Fibroblast of lung (primary cell): ENCODE data around the gene PSMG4. TPM values are rescaled to one million over a fixed set of nuclear protein-coding genes. Genes with fewer than 3 reads are reported as not detected.

Source experiments
- DNase-seq, 2 donors: peaks; one replicate each; pipeline versions ENCODE4 v3.0.0 to v3.0.0-alpha.2; 2010; ENCODE audit warnings: low read depth in 2 of 2
- H2AFZ ChIP-seq: 2 replicates; pipeline ENCODE4 v1.5.1; 2012; ENCODE audit warnings: low read length, control low read depth, inconsistent platforms
- H3K27ac ChIP-seq: 2 replicates; pipeline ENCODE4 v1.5.1; 2011; ENCODE audit warnings: low read length, control low read depth; ENCODE audit not compliant: insufficient read depth
- H3K27me3 ChIP-seq: 2 replicates; pipeline ENCODE4 v1.5.1; 2011; ENCODE audit warnings: mild to moderate bottlenecking, low read length; ENCODE audit not compliant: control insufficient read depth, insufficient read depth
- H3K36me3 ChIP-seq: 2 replicates; pipeline ENCODE4 v1.5.1; 2011; ENCODE audit warnings: low read length; ENCODE audit not compliant: control insufficient read depth, insufficient read depth
- H3K4me1 ChIP-seq: 2 replicates; pipeline ENCODE4 v1.5.1; 2011; ENCODE audit warnings: low read length; ENCODE audit not compliant: control insufficient read depth, insufficient read depth; ENCODE audit errors: extremely low read depth
- H3K4me2 ChIP-seq: 2 replicates; pipeline ENCODE4 v1.5.1; 2011; ENCODE audit warnings: low read length, control low read depth; ENCODE audit not compliant: insufficient read depth; ENCODE audit errors: extremely low read depth
- H3K4me3 ChIP-seq, 4 experiments: fragments of 200-600 bp in 1 of 4; sonication (generic) in 1 of 4; replicated peaks in 1 of 4; 2 replicates each; pipeline ENCODE4 v1.5.1; 2011 to 2016; ENCODE audit warnings: low read length in 4 of 4, low read depth in 3 of 4, mild to moderate bottlenecking in 3 of 4, control low read depth in 2 of 4, inconsistent platforms in 1 of 4, mixed read lengths in 1 of 4; ENCODE audit not compliant: insufficient read depth in 1 of 4; ENCODE audit errors: control extremely low read depth in 1 of 4
- H3K79me2 ChIP-seq: 2 replicates; pipeline ENCODE4 v1.5.1; 2012; ENCODE audit warnings: mild to moderate bottlenecking, low read length, inconsistent platforms; ENCODE audit not compliant: control insufficient read depth, insufficient read depth
- H3K9ac ChIP-seq: 2 replicates; pipeline ENCODE4 v1.5.1; 2011; ENCODE audit warnings: mild to moderate bottlenecking, low read length, control low read depth; ENCODE audit not compliant: insufficient read depth
- H3K9me3 ChIP-seq: 2 replicates; pipeline ENCODE4 v1.5.1; 2012; ENCODE audit warnings: low read depth, low read length; ENCODE audit not compliant: control insufficient read depth, insufficient read depth
- H4K20me1 ChIP-seq: 2 replicates; pipeline ENCODE4 v1.5.1; 2011; ENCODE audit warnings: low read length; ENCODE audit not compliant: control insufficient read depth, insufficient read depth; ENCODE audit errors: extremely low read depth
- EZH2 ChIP-seq: IDR thresholded peaks from 2 replicates; pipeline ENCODE4 v1.5.1; 2012; ENCODE audit warnings: low read length, control low read depth, mild to moderate bottlenecking; ENCODE audit errors: missing control alignments
- polyA plus RNA-seq, 2 donors: library from polyadenylated mRNA; depleted of rRNA in 1 of 2; stranded (reverse) in 1 of 2; unstranded in 1 of 2; fragments of >200 nt; gene quantifications; 2 replicates each; pipeline ENCODE4 v1.2.1, GENCODE V29; 2011 to 2012; ENCODE audit warnings: missing spikeins in 1 of 2
- total RNA-seq: library from RNA; depleted of rRNA; stranded (reverse); fragments of >200 nt; gene quantifications from 2 replicates; pipeline ENCODE4 v1.2.1, GENCODE V29; 2014
- TF ChIP-seq, protein P1 (sequence below), 2 donors: IDR thresholded peaks in 1 of 2; conservative IDR thresholded peaks in 1 of 2; 1 replicate in 1 of 2; 2 replicates in 1 of 2; pipeline ENCODE4 v1.5.1; 2011 to 2012; ENCODE audit warnings: low read length in 2 of 2, control low read depth in 1 of 2, inconsistent platforms in 1 of 2, low read depth in 1 of 2, mild to moderate bottlenecking in 1 of 2

The PSMG4 gene
- total and polyA plus RNA-seq, 2 donors (not counting 1 experiment from before 2014, with no cell fraction given): 12.5 to 34.2 TPM

DNA sequence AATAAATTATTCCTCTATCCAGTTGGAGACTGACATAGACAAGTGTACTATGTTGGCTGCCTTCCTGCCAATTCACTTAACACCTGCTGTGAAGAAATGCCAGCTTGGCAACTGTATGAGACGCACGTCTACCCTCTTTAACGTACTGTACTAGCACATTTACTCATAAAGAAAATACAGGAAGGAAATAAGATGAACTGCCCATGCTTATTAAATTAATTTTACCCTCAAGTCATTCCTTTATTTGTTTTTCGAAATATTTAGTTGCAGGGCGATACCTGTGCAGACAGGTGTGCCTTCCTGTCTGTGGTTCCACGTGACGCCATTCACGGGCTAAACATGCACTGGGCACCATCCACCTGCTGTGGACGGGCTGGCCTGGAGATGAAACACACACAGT is 52.0 kb downstream of the PSMG4 start:
- H3K4me3 ChIP-seq: no peak overlapping the region
- H3K9ac ChIP-seq: no peak overlapping the region
- no peaks in the 10 kb centered on the region for H3K36me3 ChIP-seq
- DNase-seq: no peak
- no peaks in the 10 kb centered on the region for H3K27me3 ChIP-seq
- H3K27ac ChIP-seq: no peak overlapping the region
- no peaks in the 10 kb centered on the region for H3K4me1 ChIP-seq
- H3K9me3 ChIP-seq: no peaks in the 10 kb centered on the region
- H3K79me2 ChIP-seq: no peaks in the 10 kb centered on the region
- H2AFZ ChIP-seq: no peak overlapping the region
- no peak for TF ChIP-seq EZH2
- TF ChIP-seq, protein P1, sequence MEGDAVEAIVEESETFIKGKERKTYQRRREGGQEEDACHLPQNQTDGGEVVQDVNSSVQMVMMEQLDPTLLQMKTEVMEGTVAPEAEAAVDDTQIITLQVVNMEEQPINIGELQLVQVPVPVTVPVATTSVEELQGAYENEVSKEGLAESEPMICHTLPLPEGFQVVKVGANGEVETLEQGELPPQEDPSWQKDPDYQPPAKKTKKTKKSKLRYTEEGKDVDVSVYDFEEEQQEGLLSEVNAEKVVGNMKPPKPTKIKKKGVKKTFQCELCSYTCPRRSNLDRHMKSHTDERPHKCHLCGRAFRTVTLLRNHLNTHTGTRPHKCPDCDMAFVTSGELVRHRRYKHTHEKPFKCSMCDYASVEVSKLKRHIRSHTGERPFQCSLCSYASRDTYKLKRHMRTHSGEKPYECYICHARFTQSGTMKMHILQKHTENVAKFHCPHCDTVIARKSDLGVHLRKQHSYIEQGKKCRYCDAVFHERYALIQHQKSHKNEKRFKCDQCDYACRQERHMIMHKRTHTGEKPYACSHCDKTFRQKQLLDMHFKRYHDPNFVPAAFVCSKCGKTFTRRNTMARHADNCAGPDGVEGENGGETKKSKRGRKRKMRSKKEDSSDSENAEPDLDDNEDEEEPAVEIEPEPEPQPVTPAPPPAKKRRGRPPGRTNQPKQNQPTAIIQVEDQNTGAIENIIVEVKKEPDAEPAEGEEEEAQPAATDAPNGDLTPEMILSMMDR (conservative IDR thresholded peaks at IDR 0.05 in 1 of 2, IDR thresholded peaks at IDR 0.05 in 1 of 2; ENCODE audit: low read depth in 1 of 2, low read length in 2 of 2): no peak
- H3K4me2 ChIP-seq: no peak overlapping the region
- no peaks in the 10 kb centered on the region for H4K20me1 ChIP-seq

DNA sequence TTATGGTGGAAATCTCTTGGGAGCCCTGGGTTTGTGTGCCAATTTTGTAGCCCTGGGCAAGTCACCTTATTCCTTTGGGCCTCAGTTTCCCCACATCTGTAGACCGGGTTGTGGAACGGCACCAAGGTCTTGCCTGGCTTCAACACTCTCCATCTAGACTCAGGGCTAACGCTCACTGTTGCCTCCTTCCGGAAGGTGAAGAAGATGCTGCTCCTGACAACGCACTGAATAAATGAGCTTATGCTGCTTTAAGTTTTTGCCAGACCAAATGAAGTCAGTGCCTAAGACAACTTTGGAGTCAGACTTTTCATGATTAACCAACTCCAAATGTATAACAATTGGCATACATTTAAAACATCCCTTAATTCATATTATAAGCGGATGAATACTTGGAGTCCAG is 53.1 kb downstream of the PSMG4 start:
- H2AFZ ChIP-seq: no peak overlapping the region
- no peaks in the 10 kb centered on the region for H3K9me3 ChIP-seq
- H3K27me3 ChIP-seq: no peaks in the 10 kb centered on the region
- H3K9ac ChIP-seq: no peak overlapping the region
- no peak for TF ChIP-seq EZH2
- TF ChIP-seq, protein P1 (conservative IDR thresholded peaks at IDR 0.05 in 1 of 2, IDR thresholded peaks at IDR 0.05 in 1 of 2; ENCODE audit: low read depth in 1 of 2, low read length in 2 of 2): no peak
- no peaks in the 10 kb centered on the region for H3K4me1 ChIP-seq
- no peak overlapping the region for H3K27ac ChIP-seq
- H3K79me2 ChIP-seq: no peaks in the 10 kb centered on the region
- no peaks in the 10 kb centered on the region for H3K36me3 ChIP-seq
- DNase-seq: no peak
- H4K20me1 ChIP-seq: no peaks in the 10 kb centered on the region
- H3K4me2 ChIP-seq: no peak overlapping the region
- no peak overlapping the region for H3K4me3 ChIP-seq

DNA sequence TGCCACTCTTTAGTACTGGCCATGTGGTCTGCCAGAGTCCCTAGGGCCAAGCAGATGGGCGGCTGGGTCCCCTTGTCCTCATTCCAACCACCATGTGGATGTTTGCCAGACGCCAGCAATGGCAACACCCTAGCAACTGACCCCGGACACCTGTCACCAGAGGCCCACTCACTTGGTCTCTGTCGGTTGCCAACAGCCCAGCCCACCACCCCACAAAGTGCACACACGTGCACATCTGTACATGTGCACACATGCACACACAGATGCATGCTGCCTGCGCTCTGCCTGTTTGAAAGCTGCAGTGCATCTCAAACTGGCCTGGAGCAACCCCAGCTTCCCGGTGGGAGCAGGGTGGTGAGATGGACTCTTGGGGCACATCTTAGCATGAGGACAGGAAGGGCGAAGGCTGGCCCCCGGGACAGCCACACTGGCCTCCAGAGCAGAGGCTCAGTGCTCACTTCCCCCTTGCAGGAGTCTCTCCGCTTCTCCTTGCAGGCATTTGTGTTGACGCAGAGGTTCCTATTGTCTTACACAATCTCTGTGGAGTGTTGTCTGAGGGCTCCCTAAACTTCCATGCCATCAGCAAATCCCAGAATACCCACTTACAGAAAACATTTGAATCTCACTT is 54.0 kb downstream of the PSMG4 start:
- H3K27me3 ChIP-seq: peaks cover 9% of the 10 kb centered on the region
- H3K9me3 ChIP-seq: no peaks in the 10 kb centered on the region
- no peak overlapping the region for H3K27ac ChIP-seq
- H3K4me2 ChIP-seq: no peak overlapping the region
- no peak overlapping the region for H3K4me3 ChIP-seq
- H3K79me2 ChIP-seq: no peaks in the 10 kb centered on the region
- H3K4me1 ChIP-seq: no peaks in the 10 kb centered on the region
- no peak overlapping the region for H3K9ac ChIP-seq
- no peak for DNase-seq
- no peaks in the 10 kb centered on the region for H4K20me1 ChIP-seq
- H2AFZ ChIP-seq: no peak overlapping the region
- TF ChIP-seq EZH2: no peak
- TF ChIP-seq, protein P1 (conservative IDR thresholded peaks at IDR 0.05 in 1 of 2, IDR thresholded peaks at IDR 0.05 in 1 of 2; ENCODE audit: low read depth in 1 of 2, low read length in 2 of 2): no peak
- H3K36me3 ChIP-seq: no peaks in the 10 kb centered on the region
